ENCODE data around the gene FNDC3B.

Gene FNDC3B

GRCh38 chr3:172154768-172155664, 115.6 kb downstream of the FNDC3B start:
- no peak for DNase-seq

GRCh38 chr3:172155897-172156585, 116.7 kb downstream of the FNDC3B start:
- DNase-seq = peak; percentile 86

- DNase-seq = peak; percentile 90
These were observed 117.2 kb downstream of the FNDC3B start for GRCh38 chr3:172156586-172156955.

- DNase-seq = peak; percentile 77
These were observed 118.3 kb downstream of the FNDC3B start for GRCh38 chr3:172157564-172158258.

- no peak for DNase-seq
These were observed 119.4 kb downstream of the FNDC3B start for GRCh38 chr3:172158741-172159140.

GRCh38 chr3:172159376-172159775, 120.0 kb downstream of the FNDC3B start:
- DNase-seq = no peak

- DNase-seq = no peak
These were observed 120.7 kb downstream of the FNDC3B start for GRCh38 chr3:172159962-172160538.

GRCh38 chr3:172161133-172161789, 121.9 kb downstream of the FNDC3B start:
- no peak for DNase-seq

GRCh38 chr3:172161959-172162358, 122.6 kb downstream of the FNDC3B start:
- DNase-seq = no peak

- DNase-seq = no peak
These were observed 123.9 kb downstream of the FNDC3B start for GRCh38 chr3:172163320-172163719.

- no peak for DNase-seq
These were observed 125.4 kb downstream of the FNDC3B start for GRCh38 chr3:172164620-172165362.

GRCh38 chr3:172166261-172166660, 126.9 kb downstream of the FNDC3B start:
- no peak for DNase-seq

- DNase-seq = no peak
These were observed 127.5 kb downstream of the FNDC3B start for GRCh38 chr3:172166890-172167289.

GRCh38 chr3:172167892-172168648, 128.7 kb downstream of the FNDC3B start:
- DNase-seq = no peak

GRCh38 chr3:172170073-172170709, 130.8 kb downstream of the FNDC3B start:
- no peak for DNase-seq

GRCh38 chr3:172170841-172171240, 131.5 kb downstream of the FNDC3B start:
- no peak for DNase-seq

GRCh38 chr3:172171396-172172075, 132.2 kb downstream of the FNDC3B start:
- DNase-seq = no peak

- DNase-seq = no peak
These were observed 134.2 kb downstream of the FNDC3B start for GRCh38 chr3:172173316-172174254.

All from NCI-H2171 treated with DMSO at 0.1 percent for 48 hours (cell line).